ENCODE data around the gene MARCHF6. TPM values are rescaled to one million over a fixed set of nuclear protein-coding genes. Genes with fewer than 3 reads are reported as not detected.
"Not testable (repeated sequence)": the region's sequence is repeated elsewhere in the genome, so short reads cannot be mapped to it uniquely, and the experiment has no call there.

Gene MARCHF6
- total RNA-seq, 4 donors from 2014 or later: 76.5 to 121 (median 92.9) TPM

DNA sequence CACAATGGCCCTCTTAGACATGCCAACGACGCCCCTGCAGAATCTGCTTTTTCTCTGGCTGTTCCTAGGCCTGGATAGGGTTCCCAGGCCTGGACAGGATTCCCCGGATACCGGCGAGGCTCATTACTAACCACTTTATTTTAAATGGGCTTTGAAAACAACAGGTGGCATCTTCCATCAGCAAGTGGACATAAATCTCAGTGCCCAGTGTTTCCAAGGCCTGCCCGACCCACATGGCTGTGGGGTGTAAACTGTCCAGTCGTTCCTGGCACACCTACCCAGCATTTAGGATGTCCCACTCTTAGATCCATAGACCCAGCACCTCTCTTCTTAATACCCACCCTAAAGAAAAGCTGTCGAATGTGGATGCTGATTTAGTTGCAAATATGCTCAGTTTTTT is 46.7 kb upstream of the MARCHF6 start:
- Histone ChIP-seq H3K36me3 (no peaks in the 10 kb centered on the region), H3K4me3 (peak overlapping the region; percentile 60 to 80 (median 68)), H3K4me1 (peaks cover 11 to 29% (median 24%) of the 10 kb centered on the region in 4 donors), H3K27ac (replicated peaks in 1 of 4) (peak overlapping the region; percentile 76 to 84 (median 80)), H3K27me3 (no peaks in the 10 kb centered on the region), H3K9me3 (no peaks in the 10 kb centered on the region)
- TF ChIP-seq POLR2A (IDR thresholded peaks at IDR 0.05; ENCODE audit: low read depth) (no peak), EP300 (IDR thresholded peaks at IDR 0.05) (no peak), POLR2AphosphoS5 (IDR thresholded peaks at IDR 0.05) (no peak)
- TF ChIP-seq, protein P1, sequence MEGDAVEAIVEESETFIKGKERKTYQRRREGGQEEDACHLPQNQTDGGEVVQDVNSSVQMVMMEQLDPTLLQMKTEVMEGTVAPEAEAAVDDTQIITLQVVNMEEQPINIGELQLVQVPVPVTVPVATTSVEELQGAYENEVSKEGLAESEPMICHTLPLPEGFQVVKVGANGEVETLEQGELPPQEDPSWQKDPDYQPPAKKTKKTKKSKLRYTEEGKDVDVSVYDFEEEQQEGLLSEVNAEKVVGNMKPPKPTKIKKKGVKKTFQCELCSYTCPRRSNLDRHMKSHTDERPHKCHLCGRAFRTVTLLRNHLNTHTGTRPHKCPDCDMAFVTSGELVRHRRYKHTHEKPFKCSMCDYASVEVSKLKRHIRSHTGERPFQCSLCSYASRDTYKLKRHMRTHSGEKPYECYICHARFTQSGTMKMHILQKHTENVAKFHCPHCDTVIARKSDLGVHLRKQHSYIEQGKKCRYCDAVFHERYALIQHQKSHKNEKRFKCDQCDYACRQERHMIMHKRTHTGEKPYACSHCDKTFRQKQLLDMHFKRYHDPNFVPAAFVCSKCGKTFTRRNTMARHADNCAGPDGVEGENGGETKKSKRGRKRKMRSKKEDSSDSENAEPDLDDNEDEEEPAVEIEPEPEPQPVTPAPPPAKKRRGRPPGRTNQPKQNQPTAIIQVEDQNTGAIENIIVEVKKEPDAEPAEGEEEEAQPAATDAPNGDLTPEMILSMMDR (IDR thresholded peaks at IDR 0.05): no peak
- no peak for DNase-seq (ENCODE audit: extremely low spot score)
- intact Hi-C loops (cut with DNase I): no loop called here
- 46% methylated on average over 7 of the region's 8 CpGs for WGBS

DNA sequence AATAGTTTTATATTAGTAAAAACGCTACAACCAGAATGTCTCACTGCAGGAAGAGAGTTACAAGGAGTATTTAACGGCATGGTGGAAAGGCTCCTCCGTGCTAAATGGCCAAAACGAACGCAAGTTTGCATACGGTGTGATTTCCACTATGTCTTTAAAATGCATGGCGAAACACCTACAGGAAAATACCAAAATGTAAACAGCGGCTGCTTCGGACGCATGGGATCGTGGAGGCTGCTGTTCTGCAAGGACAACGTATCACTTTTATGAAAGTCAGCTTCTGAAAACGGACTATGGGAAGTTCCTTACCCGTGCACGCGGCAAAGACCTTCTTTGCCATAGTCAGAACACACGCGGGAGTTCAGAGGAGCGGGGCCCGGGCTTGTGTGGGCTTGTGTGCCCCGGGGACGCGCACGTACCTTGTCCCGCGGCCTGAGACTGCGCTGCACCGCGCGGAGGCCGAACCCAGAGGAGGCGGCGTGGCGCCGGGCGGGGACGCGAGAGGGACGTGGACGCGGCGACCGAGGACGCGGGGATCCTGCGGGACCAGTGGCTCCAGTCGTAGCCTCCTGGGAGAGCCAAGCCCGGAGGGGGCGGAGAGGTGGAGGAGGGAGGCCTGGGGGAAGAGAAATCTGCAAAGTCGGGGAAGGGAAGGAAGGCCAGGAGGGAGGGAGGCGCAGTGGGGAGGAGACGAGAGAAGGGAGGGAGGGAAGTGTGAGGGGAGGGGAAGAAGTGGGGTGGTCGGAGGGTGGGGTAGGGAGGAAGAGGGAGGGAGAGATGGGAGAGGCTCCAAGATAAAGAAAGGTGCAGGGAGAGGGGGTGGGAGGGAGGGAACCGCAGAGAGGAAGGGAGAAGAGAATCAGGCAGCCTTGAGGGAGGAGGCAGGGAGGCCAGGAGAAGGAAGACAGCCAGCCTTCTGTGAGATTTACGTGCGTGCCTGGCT is 46.0 kb upstream of the MARCHF6 start, which contains the start of gene CMBL:
CMBL (minus strand) TSS at position 697 of the 943 bp plus-strand sequence. CDS start 17,140 bp downstream, outside the sequence.
- Histone ChIP-seq H3K4me1 (peaks cover 8 to 24% (median 18%) of the 10 kb centered on the region in 4 donors), H3K36me3 (no peaks in the 10 kb centered on the region), H3K27me3 (no peaks in the 10 kb centered on the region), H3K27ac (replicated peaks in 1 of 4) (peak within 1 kb of the TSS; percentile 76 to 84 (median 80)), H3K4me3 (peak within 1 kb of the TSS; percentile 60 to 80 (median 68)), H3K9me3 (no peaks in the 10 kb centered on the region)
- DNase-seq (ENCODE audit: extremely low spot score): no peak
- 5% methylated on average over 32 of the region's 56 CpGs for WGBS
- intact Hi-C loops (cut with DNase I): no loop called here
- no peak for TF ChIP-seq EP300 (IDR thresholded peaks at IDR 0.05)
- TF ChIP-seq POLR2A (IDR thresholded peaks at IDR 0.05; ENCODE audit: low read depth): no peak
- no peak for TF ChIP-seq POLR2AphosphoS5 (IDR thresholded peaks at IDR 0.05)
- TF ChIP-seq, protein P1 (IDR thresholded peaks at IDR 0.05): no peak

DNA sequence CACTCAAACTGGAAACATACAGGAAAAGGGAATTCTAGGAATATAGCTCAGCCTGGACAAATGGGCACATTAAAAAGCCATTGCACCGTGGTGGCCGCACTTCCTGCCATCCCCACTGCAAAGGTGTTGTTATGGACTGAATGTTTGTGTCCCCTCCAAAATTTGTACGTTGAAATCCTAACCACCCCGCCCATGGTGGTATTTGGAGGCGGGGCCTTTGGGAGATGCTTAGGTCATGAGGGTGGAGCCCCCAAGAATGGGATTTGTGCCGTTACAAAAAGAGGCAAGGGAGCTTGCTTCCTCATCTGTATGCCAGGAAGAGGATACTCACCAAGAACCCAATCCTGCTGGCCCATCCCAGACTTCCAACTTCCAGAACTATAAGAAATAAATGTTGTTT is 44.7 kb upstream of the MARCHF6 start:
- intact Hi-C loops (cut with DNase I): no loop called here

DNA sequence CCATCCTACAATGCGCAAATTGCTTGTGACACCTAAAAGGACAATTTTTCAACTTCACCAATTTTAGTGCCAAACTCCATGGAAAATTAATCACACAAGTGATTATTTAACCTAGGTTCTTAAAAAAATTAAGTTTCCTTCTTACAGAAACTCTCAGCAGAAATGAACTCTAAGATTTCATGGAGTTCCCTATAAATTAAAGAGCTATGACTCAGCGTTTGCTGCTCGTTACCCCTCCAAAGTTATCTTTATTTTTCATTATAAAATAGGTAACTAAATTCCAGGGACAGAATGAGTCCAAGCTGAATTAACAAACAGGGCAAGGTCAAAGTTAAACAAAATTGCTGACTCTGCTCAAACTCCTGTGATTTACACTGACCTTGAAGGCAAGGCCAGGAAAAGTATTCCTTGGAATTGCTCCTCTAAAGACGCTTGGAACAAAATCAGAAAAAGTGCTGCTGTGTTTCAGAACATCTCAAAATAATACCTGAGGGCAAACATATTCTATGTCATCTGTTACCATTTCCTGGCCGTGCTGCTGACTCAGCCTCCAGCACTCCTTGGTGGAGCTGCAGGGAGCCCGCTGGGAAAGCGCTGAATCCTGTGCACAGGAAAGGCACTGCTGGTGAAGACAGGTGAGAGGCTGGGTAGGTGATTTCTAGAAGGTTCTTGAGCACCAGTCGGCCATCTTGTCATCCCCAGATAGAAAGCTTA is 43.3 kb upstream of the MARCHF6 start:
- H3K36me3 ChIP-seq: no peaks in the 10 kb centered on the region
- intact Hi-C loops (cut with DNase I): no loop called here
- 78% methylated on average over 8 of the region's 8 CpGs for whole genome bisulfite sequencing
- no peaks in the 10 kb centered on the region for H3K9me3 ChIP-seq
- no peak for DNase-seq (ENCODE audit: extremely low spot score)
- H3K27me3 ChIP-seq: no peaks in the 10 kb centered on the region
- H3K4me3 ChIP-seq: no peak overlapping the region
- no peak overlapping the region for H3K27ac ChIP-seq (replicated peaks in 1 of 4)
- no peak for TF ChIP-seq EP300 (IDR thresholded peaks at IDR 0.05)
- no peak for TF ChIP-seq POLR2A (IDR thresholded peaks at IDR 0.05; ENCODE audit: low read depth)
- peaks cover 4 to 24% (median 18%) of the 10 kb centered on the region in 4 donors for H3K4me1 ChIP-seq

More for the DNA sequence above, 44.7 kb upstream of the MARCHF6 start:
- no peak for DNase-seq (ENCODE audit: extremely low spot score)
- 98% methylated on average over 6 of the region's 6 CpGs for WGBS
- Histone ChIP-seq H3K4me3 (no peak overlapping the region), H3K4me1 (peaks cover 4 to 24% (median 18%) of the 10 kb centered on the region in 4 donors), H3K27me3 (no peaks in the 10 kb centered on the region), H3K36me3 (no peaks in the 10 kb centered on the region), H3K9me3 (no peaks in the 10 kb centered on the region), H3K27ac (replicated peaks in 1 of 4) (no peak overlapping the region)
- TF ChIP-seq EP300 (IDR thresholded peaks at IDR 0.05) (no peak), POLR2A (IDR thresholded peaks at IDR 0.05; ENCODE audit: low read depth) (no peak), POLR2AphosphoS5 (IDR thresholded peaks at IDR 0.05) (no peak)
- TF ChIP-seq, protein P1 (IDR thresholded peaks at IDR 0.05): no peak

DNA sequence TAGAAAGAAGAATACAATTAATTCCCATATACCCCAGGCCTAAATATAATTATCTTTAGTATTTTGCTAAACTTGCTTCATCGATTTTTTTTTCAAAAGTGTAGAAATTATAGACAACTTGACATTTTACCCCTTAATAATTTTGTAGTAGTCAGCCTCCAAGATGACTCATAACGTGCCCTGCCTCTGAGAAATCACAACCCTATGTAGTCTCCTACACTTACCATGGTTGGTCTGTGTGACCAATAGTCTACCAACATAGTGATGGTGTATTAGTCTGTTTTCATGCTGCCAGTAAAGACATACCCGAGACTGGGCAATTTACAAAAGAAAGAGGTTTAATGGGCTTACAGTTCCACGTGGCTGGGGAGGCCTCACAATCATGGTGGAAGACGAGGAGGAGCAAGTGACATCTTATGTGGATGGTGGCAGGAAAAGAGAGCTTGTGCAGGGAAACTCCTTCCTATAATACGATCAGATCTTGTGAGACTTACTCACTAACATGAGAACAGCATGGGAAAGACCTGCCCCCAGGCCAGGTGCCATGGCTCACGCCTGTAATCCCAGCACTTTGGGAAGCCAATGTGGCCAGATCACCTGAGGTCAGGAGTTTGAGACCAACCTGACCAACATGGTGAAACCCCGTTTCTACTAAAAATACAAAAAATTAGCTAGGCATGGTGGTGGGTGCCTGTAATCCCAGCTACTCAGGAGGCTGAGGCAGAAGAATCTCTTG is 42.5 kb upstream of the MARCHF6 start:
- H3K9me3 ChIP-seq; H3K27ac ChIP-seq (replicated peaks in 1 of 4); H3K36me3 ChIP-seq; DNase-seq (ENCODE audit: extremely low spot score); H3K27me3 ChIP-seq; intact Hi-C loops (cut with DNase I); H3K4me3 ChIP-seq: not testable (repeated sequence)
- H3K4me1 ChIP-seq: peaks cover 4 to 23% (median 14%) of the 10 kb centered on the region in 4 donors
- 93% methylated on average over 8 of the region's 8 CpGs for WGBS
